Measurements from ENCODE around the gene FBXW7.

DNA sequence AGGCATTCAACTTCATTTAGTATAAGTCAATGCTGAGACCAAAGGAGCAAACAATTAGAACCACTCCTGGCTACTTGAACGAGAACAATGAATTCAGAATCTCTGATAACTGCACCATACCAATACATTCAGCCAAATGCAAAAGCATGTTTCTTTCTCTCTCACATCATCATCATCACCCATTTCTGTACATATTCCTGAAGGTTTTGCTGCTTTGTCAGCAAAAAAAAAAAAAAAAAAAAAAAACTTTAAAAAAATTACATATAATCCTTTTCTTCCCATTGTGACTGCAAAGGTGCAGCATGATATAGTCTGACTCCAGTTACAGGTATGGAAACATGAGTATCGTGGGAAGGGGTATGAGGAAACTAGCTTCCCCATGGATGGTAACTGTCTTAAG is 35.6 kb downstream of the FBXW7 start:
- TF ChIP-seq, protein P1, sequence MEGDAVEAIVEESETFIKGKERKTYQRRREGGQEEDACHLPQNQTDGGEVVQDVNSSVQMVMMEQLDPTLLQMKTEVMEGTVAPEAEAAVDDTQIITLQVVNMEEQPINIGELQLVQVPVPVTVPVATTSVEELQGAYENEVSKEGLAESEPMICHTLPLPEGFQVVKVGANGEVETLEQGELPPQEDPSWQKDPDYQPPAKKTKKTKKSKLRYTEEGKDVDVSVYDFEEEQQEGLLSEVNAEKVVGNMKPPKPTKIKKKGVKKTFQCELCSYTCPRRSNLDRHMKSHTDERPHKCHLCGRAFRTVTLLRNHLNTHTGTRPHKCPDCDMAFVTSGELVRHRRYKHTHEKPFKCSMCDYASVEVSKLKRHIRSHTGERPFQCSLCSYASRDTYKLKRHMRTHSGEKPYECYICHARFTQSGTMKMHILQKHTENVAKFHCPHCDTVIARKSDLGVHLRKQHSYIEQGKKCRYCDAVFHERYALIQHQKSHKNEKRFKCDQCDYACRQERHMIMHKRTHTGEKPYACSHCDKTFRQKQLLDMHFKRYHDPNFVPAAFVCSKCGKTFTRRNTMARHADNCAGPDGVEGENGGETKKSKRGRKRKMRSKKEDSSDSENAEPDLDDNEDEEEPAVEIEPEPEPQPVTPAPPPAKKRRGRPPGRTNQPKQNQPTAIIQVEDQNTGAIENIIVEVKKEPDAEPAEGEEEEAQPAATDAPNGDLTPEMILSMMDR (IDR thresholded peaks at IDR 0.05) = no peak
- TF ChIP-seq CBX8 (IDR thresholded peaks at IDR 0.05) (no peak), FOSL2 (IDR thresholded peaks at IDR 0.05) (no peak), FOSL2 (CRISPR knock-in tag; IDR thresholded peaks at IDR 0.05) (no peak), EP300 (IDR thresholded peaks at IDR 0.05) (no peak), RCOR1 (IDR thresholded peaks at IDR 0.05; ENCODE audit: low read depth, low read length) (no peak), SMC3 (IDR thresholded peaks at IDR 0.05) (no peak)

Measured in A549 (cell line).